Measurements from ENCODE around the gene JAKMIP1.

DNA sequence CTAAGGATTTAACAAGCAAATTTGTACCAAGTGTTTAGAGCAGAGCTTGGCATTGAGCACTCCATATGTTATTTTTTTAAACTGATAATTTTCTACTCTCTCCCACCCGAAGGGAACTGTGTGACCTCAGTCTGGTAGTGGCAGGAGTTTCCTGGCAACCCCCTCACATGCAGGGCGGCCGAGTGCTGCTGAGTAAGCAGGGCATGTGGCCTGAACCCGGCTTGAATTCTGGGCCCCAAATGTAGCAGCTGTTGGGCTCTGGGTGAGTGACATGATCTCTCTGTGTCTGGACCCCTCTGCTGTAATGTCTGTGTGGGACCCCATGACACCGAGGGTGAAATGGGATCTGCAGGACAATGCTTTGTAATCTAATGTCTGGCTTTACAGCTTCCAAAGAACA is 168.5 kb downstream of the JAKMIP1 start:
- TF ChIP-seq, protein P1, sequence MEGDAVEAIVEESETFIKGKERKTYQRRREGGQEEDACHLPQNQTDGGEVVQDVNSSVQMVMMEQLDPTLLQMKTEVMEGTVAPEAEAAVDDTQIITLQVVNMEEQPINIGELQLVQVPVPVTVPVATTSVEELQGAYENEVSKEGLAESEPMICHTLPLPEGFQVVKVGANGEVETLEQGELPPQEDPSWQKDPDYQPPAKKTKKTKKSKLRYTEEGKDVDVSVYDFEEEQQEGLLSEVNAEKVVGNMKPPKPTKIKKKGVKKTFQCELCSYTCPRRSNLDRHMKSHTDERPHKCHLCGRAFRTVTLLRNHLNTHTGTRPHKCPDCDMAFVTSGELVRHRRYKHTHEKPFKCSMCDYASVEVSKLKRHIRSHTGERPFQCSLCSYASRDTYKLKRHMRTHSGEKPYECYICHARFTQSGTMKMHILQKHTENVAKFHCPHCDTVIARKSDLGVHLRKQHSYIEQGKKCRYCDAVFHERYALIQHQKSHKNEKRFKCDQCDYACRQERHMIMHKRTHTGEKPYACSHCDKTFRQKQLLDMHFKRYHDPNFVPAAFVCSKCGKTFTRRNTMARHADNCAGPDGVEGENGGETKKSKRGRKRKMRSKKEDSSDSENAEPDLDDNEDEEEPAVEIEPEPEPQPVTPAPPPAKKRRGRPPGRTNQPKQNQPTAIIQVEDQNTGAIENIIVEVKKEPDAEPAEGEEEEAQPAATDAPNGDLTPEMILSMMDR (IDR thresholded peaks at IDR 0.05), result no peak
- TF ChIP-seq POLR2A (IDR thresholded peaks at IDR 0.05), result no peak
